Mammary epithelial cell (primary cell): Measurements from ENCODE around the gene DDC.

Source experiments
- EZH2 ChIP-seq: IDR thresholded peaks from 2 replicates; pipeline ENCODE4 v1.6.1; 2012; ENCODE audit warnings: low read length, inconsistent platforms, borderline replicate concordance
- TF ChIP-seq, protein P1 (sequence below), 2 donors: IDR thresholded peaks in 1 of 2; conservative IDR thresholded peaks in 1 of 2; 2 replicates each; pipeline ENCODE4 v1.5.1; 2011 to 2012; ENCODE audit warnings: inconsistent platforms in 2 of 2, low read length in 2 of 2, mild to moderate bottlenecking in 2 of 2, control low read depth in 1 of 2, low read depth in 1 of 2; ENCODE audit not compliant: insufficient read depth in 1 of 2; ENCODE audit errors: extremely low read depth in 1 of 2

DNA sequence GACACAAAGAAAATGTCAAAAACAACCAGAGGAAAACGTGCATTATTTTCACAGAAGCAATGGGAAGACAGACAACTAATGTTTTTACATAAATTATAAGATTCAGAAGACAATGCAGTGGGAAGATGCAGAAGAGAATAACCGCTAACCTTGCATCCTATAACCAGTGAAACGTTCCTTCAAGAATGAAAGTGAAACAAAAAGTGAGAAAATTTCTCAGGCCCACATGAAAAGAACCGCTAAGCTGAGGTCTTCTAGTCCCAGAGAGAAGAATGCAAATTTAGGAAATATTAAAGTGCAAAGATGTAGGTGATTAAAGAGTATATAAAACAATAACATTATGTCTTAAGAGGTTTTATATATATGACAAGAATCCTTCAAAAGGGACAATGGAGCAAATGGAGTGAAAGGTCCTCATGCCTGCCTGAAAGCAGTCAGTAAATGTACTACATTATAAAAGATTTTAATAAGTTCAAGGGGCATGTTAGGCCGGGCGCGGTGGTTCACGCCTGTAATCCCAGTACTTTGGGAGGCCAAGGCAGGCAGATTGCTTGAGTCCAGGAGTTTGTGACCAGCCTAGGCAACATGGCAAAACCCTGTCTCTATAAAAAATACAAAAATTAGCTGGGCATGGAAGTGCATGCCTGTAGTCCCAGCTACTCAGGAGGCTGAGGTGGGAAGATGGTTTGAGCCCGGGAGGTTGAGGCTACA, 43.1 kb upstream of the DDC start:
- TF ChIP-seq, protein P1, sequence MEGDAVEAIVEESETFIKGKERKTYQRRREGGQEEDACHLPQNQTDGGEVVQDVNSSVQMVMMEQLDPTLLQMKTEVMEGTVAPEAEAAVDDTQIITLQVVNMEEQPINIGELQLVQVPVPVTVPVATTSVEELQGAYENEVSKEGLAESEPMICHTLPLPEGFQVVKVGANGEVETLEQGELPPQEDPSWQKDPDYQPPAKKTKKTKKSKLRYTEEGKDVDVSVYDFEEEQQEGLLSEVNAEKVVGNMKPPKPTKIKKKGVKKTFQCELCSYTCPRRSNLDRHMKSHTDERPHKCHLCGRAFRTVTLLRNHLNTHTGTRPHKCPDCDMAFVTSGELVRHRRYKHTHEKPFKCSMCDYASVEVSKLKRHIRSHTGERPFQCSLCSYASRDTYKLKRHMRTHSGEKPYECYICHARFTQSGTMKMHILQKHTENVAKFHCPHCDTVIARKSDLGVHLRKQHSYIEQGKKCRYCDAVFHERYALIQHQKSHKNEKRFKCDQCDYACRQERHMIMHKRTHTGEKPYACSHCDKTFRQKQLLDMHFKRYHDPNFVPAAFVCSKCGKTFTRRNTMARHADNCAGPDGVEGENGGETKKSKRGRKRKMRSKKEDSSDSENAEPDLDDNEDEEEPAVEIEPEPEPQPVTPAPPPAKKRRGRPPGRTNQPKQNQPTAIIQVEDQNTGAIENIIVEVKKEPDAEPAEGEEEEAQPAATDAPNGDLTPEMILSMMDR (conservative IDR thresholded peaks at IDR 0.05 in 1 of 2, IDR thresholded peaks at IDR 0.05 in 1 of 2; ENCODE audit: extremely low read depth in 1 of 2, insufficient read depth in 1 of 2, low read depth in 1 of 2, low read length in 2 of 2): no peak
- TF ChIP-seq EZH2: no peak
